Cardiac muscle cell (in vitro differentiated cells and primary cell): ENCODE measurements around the gene PITX1. TPM values are rescaled to one million over a fixed set of nuclear protein-coding genes. Genes with fewer than 3 reads are reported as not detected.

Experiments
- DNase-seq, 2 donors: peaks; one replicate each; pipeline versions ENCODE4 v3.0.0 to v3.0.0-alpha.2; 2010 to 2017; ENCODE audit warnings: low read depth in 1 of 2, low spot score in 1 of 2
- H3K27ac ChIP-seq: fragments of 200-600 bp; sonication (generic); 2 replicates; pipeline ENCODE4 v1.5.1; 2016
- H3K27me3 ChIP-seq: fragments of 200-600 bp; sonication (generic); 2 replicates; pipeline ENCODE4 v1.6.0; 2016; ENCODE audit warnings: control low read depth
- H3K36me3 ChIP-seq: fragments of 200-600 bp; sonication (generic); 2 replicates; pipeline ENCODE4 v1.5.1; 2016; ENCODE audit warnings: control low read depth
- H3K4me1 ChIP-seq: fragments of 200-600 bp; sonication (generic); 2 replicates; pipeline ENCODE4 v1.8.1; 2017; ENCODE audit warnings: low read depth, mild to moderate bottlenecking, mixed run types
- H3K4me3 ChIP-seq: fragments of 200-600 bp; sonication (generic); 2 replicates; pipeline ENCODE4 v1.5.1; 2016; ENCODE audit warnings: mild to moderate bottlenecking
- H3K9me3 ChIP-seq: fragments of 200-600 bp; sonication (generic); 2 replicates; pipeline ENCODE4 v1.5.1; 2017; ENCODE audit warnings: low read depth, mild to moderate bottlenecking, control low read depth
- polyA plus RNA-seq: library from polyadenylated mRNA; unstranded; fragments of >200 nt; fragmentation: Nextera tagmentation; extraction: Ambion mirVana; gene quantifications from 2 replicates; pipeline ENCODE4 v1.2.1, GENCODE V29; 2016
- total RNA-seq: library from RNA; depleted of rRNA; stranded (reverse); fragments of >200 nt; gene quantifications from 2 replicates; pipeline ENCODE4 v1.2.3, GENCODE V29; 2016
- TF ChIP-seq, protein P1 (sequence below): IDR thresholded peaks from 2 replicates; pipeline ENCODE4 v1.5.1; 2012; ENCODE audit warnings: low read depth, mild to moderate bottlenecking, low read length

The PITX1 gene
- total and polyA plus RNA-seq, 2 experiments from 2014 or later = 0.35 TPM; not detected in 1

GRCh38 chr5:135064235-135064570 is 30.2 kb upstream of the PITX1 start:
- Histone ChIP-seq H3K4me1 (no peaks in the 10 kb centered on the region), H3K27ac (no peak overlapping the region), H3K36me3 (no peaks in the 10 kb centered on the region), H3K4me3 (no peak overlapping the region), H3K9me3 (no peaks in the 10 kb centered on the region), H3K27me3 (peaks cover 71% of the 10 kb centered on the region)
- no peak for DNase-seq
- TF ChIP-seq, protein P1, sequence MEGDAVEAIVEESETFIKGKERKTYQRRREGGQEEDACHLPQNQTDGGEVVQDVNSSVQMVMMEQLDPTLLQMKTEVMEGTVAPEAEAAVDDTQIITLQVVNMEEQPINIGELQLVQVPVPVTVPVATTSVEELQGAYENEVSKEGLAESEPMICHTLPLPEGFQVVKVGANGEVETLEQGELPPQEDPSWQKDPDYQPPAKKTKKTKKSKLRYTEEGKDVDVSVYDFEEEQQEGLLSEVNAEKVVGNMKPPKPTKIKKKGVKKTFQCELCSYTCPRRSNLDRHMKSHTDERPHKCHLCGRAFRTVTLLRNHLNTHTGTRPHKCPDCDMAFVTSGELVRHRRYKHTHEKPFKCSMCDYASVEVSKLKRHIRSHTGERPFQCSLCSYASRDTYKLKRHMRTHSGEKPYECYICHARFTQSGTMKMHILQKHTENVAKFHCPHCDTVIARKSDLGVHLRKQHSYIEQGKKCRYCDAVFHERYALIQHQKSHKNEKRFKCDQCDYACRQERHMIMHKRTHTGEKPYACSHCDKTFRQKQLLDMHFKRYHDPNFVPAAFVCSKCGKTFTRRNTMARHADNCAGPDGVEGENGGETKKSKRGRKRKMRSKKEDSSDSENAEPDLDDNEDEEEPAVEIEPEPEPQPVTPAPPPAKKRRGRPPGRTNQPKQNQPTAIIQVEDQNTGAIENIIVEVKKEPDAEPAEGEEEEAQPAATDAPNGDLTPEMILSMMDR = no peak

GRCh38 chr5:135063511-135064234 is 29.6 kb upstream of the PITX1 start:
- Histone ChIP-seq H3K9me3 (no peaks in the 10 kb centered on the region), H3K4me1 (no peaks in the 10 kb centered on the region), H3K4me3 (no peak overlapping the region), H3K36me3 (no peaks in the 10 kb centered on the region), H3K27ac (no peak overlapping the region), H3K27me3 (peaks cover 71% of the 10 kb centered on the region)
- TF ChIP-seq, protein P1 = no peak
- no peak for DNase-seq

DNA sequence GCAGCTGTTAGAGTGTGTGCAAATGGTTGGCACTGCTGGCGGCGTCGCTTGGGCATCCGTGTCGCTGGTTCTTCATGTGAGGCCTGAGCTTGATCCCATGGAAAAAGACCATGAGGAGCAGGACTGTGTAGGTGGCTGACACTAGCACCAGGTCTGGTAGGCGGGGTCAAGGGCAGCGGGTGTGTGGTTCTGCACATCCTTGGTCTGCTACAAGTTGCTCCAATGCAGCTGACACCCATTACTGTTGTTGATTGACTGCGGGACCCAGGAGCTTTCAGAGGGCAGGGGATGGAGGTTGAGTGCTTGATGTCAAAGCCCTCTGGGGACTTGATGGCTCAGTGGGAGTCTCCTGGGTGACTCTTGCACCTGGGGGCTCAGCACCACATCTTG is 29.0 kb upstream of the PITX1 start:
- Histone ChIP-seq H3K9me3 (no peaks in the 10 kb centered on the region), H3K27me3 (peaks cover 74% of the 10 kb centered on the region), H3K27ac (no peak overlapping the region), H3K4me1 (no peaks in the 10 kb centered on the region), H3K4me3 (no peak overlapping the region), H3K36me3 (no peaks in the 10 kb centered on the region)
- DNase-seq = no peak
- TF ChIP-seq, protein P1 = no peak

GRCh38 chr5:135062216-135063055 is 28.4 kb upstream of the PITX1 start:
- Histone ChIP-seq H3K27me3 (peaks cover 74% of the 10 kb centered on the region), H3K4me3 (no peak overlapping the region), H3K9me3 (no peaks in the 10 kb centered on the region), H3K27ac (no peak overlapping the region), H3K36me3 (no peaks in the 10 kb centered on the region), H3K4me1 (no peaks in the 10 kb centered on the region)
- DNase-seq = no peak
- TF ChIP-seq, protein P1 = no peak

- Histone ChIP-seq H3K4me1 (no peaks in the 10 kb centered on the region), H3K27ac (no peak overlapping the region), H3K9me3 (no peaks in the 10 kb centered on the region), H3K27me3 (peaks cover 81% of the 10 kb centered on the region), H3K36me3 (no peaks in the 10 kb centered on the region), H3K4me3 (no peak overlapping the region)
- no peak for DNase-seq
- TF ChIP-seq, protein P1 = no peak
Measured at GRCh38 chr5:135061001-135061400, 27.0 kb upstream of the PITX1 start.
